Measurements from ENCODE around the gene DOCK1.

- TF ChIP-seq POLR2A (IDR thresholded peaks at IDR 0.05), result no peak
- TF ChIP-seq CTCF (IDR thresholded peaks at IDR 0.05), result no peak
Observed at GRCh38 chr10:126930883-126931503, 25.8 kb downstream of the DOCK1 start.
